Thoracic aorta (tissue), 2 donors: ENCODE results near the gene KCTD17. TPM values are rescaled to one million over a fixed set of nuclear protein-coding genes. Genes with fewer than 3 reads are reported as not detected.

Experiments
- ATAC-seq: fragments of 150-250 bp; one replicate; pipeline ENCODE4 v1.8.0; 2017; ENCODE audit warnings: low read depth; ENCODE audit not compliant: insufficient number of reproducible peaks, low FRiP score
- DNase-seq: peaks from one replicate; pipeline ENCODE4 v3.0.0-alpha.2; 2020; ENCODE audit warnings: low spot score
- H3K27ac ChIP-seq, 2 donors: fragments of 200-600 bp; sonication (generic); 1 replicate in 1 of 2; 2 replicates in 1 of 2; pipeline ENCODE4 v1.5.1; 2016; ENCODE audit warnings: mild to moderate bottlenecking in 2 of 2, moderate library complexity in 2 of 2
- H3K27me3 ChIP-seq: fragments of 200-600 bp; sonication (generic); replicated peaks from 2 replicates; pipeline ENCODE4 v1.6.0; 2016; ENCODE audit warnings: mild to moderate bottlenecking; ENCODE audit not compliant: insufficient read depth
- H3K36me3 ChIP-seq: fragments of 200-600 bp; sonication (generic); one replicate; pipeline ENCODE4 v1.5.1; 2016
- H3K4me1 ChIP-seq, 2 donors: fragments of 200-600 bp; sonication (generic); 1 replicate in 1 of 2; 2 replicates in 1 of 2; pipeline versions ENCODE4 v1.5.1 to v1.6.0; 2016; ENCODE audit warnings: low read depth in 2 of 2, mild to moderate bottlenecking in 1 of 2; ENCODE audit not compliant: control insufficient read depth in 1 of 2
- H3K4me3 ChIP-seq: fragments of 200-600 bp; sonication (generic); 2 replicates; pipeline ENCODE4 v1.5.1; 2016; ENCODE audit warnings: mild to moderate bottlenecking
- H3K9me3 ChIP-seq: fragments of 200-600 bp; sonication (generic); 2 replicates; pipeline ENCODE4 v1.5.1; 2016
- total RNA-seq, 2 donors: library from RNA; depleted of rRNA; stranded (reverse); fragments of >200 nt; gene quantifications; one replicate each; pipeline versions ENCODE4 v1.1.0 to v1.2.3, GENCODE V29; 2016
- TF ChIP-seq, protein P1 (sequence below): fragments of 200-600 bp; sonication (generic); IDR thresholded peaks from one replicate; pipeline ENCODE4 v1.5.1; 2019; ENCODE audit warnings: antibody characterized with exemption

Gene KCTD17
- total RNA-seq, 2 donors from 2014 or later = 16.7 to 32.4 TPM

DNA sequence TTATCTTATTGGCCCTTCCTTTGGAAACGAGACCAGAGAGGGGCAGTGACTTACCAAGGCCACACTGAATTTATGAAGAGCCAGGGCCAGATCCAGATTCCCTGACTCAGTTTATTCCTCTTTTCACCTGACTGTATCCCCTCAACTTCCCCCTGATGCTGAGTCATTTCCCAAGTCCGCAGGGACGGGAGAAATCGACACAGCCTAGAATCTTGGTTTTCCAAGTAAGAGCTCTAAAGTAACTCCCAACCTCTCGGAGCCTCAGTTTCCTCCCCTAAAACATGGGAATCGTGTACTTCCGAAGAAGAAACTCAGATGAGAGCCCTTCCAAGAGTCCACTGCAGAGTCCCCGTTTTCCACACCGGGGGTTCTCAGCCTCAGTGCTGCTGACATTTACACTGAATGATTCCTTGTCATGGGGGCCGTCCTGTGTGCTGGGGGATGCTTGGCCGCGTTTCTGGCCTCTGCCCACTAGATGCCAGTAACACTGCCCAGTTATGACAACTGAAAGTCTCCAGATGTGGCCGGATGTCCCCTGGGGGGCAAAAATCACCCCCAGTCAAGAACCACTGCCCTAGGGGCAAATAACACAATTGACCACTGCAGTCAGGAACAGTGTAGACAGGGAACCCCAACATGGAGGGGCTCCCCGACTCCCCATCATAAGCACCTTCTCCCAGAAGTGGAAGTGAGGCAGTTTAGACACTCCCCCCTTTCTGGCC lies 20.8 kb upstream of the KCTD17 start:
- H3K9me3 ChIP-seq = no peaks in the 10 kb centered on the region
- no peaks in the 10 kb centered on the region for H3K27me3 ChIP-seq
- H3K36me3 ChIP-seq = peaks cover 36% of the 10 kb centered on the region

DNA sequence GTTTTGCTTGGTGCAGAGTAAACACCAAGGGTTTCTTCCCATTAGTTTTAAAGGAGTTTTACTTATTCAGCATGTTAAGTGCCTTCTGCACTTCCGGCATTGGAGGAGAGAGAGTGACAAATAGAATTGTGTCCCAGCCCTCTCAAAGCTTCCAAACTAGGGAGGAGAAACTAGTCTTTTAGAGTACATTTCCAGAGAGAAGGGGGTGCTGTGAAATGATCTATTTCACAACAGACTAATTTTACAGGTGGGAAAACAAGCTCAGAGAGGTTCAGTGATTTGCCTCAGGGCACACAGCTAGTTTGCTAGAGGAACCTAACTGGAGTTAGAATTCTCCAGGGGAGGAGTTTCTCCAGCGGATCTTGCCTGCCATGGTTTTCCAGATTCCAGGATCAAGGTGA lies 19.4 kb upstream of the KCTD17 start:
- H3K9me3 ChIP-seq = no peaks in the 10 kb centered on the region
- peaks cover 23% of the 10 kb centered on the region for H3K36me3 ChIP-seq
- no peaks in the 10 kb centered on the region for H3K27me3 ChIP-seq
- ATAC-seq = no peak
- no peak overlapping the region for H3K27ac ChIP-seq
- no peak for DNase-seq
- TF ChIP-seq, protein P1, sequence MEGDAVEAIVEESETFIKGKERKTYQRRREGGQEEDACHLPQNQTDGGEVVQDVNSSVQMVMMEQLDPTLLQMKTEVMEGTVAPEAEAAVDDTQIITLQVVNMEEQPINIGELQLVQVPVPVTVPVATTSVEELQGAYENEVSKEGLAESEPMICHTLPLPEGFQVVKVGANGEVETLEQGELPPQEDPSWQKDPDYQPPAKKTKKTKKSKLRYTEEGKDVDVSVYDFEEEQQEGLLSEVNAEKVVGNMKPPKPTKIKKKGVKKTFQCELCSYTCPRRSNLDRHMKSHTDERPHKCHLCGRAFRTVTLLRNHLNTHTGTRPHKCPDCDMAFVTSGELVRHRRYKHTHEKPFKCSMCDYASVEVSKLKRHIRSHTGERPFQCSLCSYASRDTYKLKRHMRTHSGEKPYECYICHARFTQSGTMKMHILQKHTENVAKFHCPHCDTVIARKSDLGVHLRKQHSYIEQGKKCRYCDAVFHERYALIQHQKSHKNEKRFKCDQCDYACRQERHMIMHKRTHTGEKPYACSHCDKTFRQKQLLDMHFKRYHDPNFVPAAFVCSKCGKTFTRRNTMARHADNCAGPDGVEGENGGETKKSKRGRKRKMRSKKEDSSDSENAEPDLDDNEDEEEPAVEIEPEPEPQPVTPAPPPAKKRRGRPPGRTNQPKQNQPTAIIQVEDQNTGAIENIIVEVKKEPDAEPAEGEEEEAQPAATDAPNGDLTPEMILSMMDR = no peak
- H3K4me1 ChIP-seq = no peaks in the 10 kb centered on the region
- H3K4me3 ChIP-seq = no peak overlapping the region

More for the DNA sequence above, 20.8 kb upstream of the KCTD17 start:
- DNase-seq = no peak
- TF ChIP-seq, protein P1 = no peak
- ATAC-seq = no peak
- Histone ChIP-seq H3K4me3 (no peak overlapping the region), H3K4me1 (no peaks in the 10 kb centered on the region), H3K27ac (no peak overlapping the region)

DNA sequence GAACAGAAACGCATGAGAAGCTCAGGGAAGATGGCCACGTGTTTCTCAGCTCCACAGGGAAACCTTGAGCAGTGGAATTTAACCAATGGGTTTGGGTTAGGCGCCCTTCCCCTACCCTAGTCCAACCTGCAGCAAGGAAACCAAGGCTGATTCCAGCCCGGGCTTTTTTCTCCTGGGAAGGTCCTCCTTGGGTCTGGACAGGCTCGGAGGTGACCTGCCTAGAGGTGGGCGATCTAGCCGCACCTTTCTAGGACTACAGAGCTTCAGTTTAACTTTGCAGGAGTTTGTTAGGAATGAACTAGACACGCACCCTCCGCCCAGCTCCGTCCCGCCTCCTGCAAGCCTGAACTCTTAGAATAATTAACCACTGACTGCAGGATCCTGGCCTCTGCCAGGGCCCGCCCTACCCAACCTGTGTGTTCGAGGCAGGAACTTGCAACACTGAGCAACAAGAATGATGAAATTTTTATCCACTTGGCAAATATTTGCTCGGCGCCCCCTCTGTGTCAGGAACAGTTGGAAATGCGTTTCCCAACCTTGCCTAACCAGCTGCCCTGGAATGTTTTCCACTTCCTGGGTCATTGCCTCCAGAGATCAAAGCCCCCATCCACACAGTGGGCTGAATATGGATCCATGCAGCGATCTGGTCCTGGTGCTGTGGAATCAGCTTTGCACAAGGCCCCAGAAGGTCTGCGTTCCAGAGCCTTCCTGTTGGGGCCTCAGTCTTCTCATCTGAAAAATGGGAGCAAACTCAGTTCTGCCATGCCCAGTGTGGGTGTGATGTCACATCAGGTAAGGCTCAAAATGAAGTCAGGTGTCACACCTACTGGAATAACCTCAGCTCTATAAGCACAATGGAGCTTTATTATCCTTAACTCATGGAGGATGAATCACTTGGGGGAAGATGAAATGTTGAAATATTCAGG lies 18.7 kb upstream of the KCTD17 start:
- DNase-seq (no peak), ATAC-seq (no peak)
- H3K27me3 ChIP-seq = no peaks in the 10 kb centered on the region
- no peak overlapping the region for H3K4me3 ChIP-seq
- H3K36me3 ChIP-seq = peaks cover 16% of the 10 kb centered on the region
- H3K4me1 ChIP-seq = no peaks in the 10 kb centered on the region
- H3K27ac ChIP-seq = no peak overlapping the region
- TF ChIP-seq, protein P1 = no peak
- H3K9me3 ChIP-seq = no peaks in the 10 kb centered on the region

DNA sequence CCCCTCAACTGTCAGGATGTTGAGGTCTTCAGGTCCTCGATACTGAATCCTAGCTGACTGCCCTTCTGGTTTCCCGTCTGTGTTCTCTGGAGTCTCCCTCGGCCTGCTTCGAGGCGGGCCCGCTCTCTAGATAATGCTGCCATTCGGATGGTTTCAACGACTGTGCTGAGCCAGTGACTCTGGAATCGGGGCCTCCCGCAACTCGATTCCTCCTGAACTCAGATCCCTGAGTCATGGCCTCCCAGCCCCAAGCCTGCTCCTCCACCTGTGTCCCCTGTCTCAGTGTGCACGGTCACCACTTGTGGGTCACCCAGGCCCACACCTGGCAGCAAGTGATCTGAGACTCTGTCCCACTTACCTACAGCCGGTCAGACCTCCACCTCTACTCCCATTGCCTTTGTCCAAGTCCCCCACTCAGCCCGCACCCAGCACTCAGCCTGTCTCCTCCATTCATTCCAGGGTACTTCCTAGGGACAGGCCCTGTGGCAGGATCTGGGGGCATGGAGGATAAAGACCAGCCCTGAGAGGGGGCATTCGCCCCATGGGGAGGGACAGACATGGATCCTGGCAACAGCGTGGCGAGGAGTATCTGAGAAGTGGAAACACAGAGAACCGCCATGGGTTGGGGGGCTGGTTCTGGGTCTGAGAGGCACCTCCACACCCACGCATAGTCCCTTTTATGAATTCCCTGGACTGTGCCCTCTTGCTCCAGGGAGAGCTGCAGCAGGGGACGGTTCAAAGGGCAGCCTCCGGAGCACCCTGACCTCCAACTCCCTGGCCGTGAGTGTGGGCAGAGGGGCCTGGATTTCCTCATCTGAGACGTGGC lies 17.7 kb upstream of the KCTD17 start:
- DNase-seq (no peak), ATAC-seq (no peak)
- H3K36me3 ChIP-seq = peaks cover 12% of the 10 kb centered on the region
- H3K27me3 ChIP-seq = no peaks in the 10 kb centered on the region
- no peaks in the 10 kb centered on the region for H3K9me3 ChIP-seq
- H3K4me3 ChIP-seq = no peak overlapping the region
- no peaks in the 10 kb centered on the region for H3K4me1 ChIP-seq
- TF ChIP-seq, protein P1 = no peak
- H3K27ac ChIP-seq = no peak overlapping the region
